COLO829 (cell line): Measurements from ENCODE around the gene STK31.
"Not testable (repeated sequence)": the region's sequence is repeated elsewhere in the genome, so short reads cannot be mapped to it uniquely, and the experiment has no call there.

Source experiments
- DNase-seq: peaks from one replicate; pipeline ENCODE4 v3.0.0; 2012; ENCODE audit warnings: low spot score

The STK31 gene

GRCh38 chr7:23802720-23803397, 92.8 kb downstream of the STK31 start:
- DNase-seq: no peak

- DNase-seq: no peak
Observed at GRCh38 chr7:23804707-23805106, 94.7 kb downstream of the STK31 start.

DNA sequence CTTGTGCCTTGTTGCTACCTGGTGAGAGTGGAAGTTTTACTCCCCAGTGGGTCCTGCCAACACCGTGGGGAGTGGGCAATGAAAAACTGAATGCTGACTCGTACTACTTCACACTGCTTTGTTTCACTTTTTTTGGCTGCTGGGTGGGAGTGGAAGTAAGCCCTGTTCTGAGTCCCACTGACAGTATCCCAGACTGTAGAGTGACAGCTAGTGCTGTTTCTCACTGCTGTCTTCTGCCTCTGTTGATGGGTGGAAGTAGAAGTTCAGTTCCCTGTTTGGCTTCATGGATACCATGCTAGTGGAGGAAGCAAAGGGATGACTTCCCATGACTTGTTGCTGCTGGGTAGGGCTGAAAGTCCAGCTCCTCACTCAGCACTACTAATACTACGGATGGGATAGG, 98.4 kb downstream of the STK31 start:
- DNase-seq: no peak

DNA sequence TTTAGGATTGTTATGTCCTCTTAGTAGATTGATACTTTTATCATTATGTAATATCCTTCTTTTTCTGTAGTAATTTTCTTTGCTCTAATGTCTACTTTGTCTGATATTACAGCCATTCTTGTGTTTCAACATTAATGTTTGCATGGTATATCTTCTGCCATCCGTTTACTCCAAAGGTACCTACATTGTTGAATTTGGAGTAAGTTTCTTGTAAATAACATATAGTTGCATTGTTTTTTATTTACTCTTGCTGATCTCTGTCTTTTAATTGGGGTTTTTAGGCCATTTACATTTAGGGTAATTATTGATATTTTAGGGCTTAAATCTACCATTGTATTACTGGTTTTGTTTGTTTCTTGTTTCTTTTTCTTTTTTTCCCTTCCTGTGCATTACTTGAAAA, 100.1 kb downstream of the STK31 start:
- DNase-seq: no peak

DNA sequence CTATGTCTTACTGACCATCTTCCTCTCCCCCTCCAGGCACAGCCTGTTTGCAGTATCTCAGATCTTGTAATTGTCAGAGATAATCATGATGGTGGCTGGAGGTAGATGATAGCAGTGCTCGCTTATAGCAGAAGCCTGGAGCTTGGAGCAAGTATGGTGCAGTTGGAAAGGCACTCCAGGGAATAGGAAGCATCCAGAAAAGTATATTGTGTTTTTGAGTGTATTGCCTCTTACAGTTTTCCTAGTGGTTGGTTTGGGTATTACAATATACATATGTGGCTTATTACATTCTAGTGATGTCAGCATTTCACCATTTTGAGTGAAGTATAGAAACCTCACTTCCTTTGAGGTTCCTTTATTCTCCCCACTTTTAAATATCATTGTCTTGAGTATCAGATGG, 101.5 kb downstream of the STK31 start:
- no peak for DNase-seq

DNA sequence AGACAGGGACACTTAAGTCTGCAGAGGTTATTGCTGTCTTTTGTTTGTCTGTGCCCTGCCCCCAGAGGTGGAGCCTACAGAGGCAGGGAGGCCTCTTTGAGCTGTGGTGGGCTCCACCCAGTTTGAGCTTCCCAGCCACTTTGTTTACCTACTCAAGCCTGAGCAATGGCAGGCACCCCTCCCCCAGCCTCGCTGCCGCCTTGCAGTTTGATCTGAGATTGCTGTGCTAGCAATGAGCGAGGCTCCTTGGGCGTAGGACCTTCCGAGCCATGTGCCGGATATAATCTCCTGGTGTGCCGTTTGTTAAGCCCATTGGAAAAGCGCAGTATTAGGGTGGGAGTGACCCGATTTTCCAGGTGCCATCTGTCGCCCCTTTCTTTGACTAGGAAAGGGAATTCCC, 118.1 kb downstream of the STK31 start:
- DNase-seq: not testable (repeated sequence)

- DNase-seq: not testable (repeated sequence)
Observed at GRCh38 chr7:23832733-23833132, 122.7 kb downstream of the STK31 start.

DNA sequence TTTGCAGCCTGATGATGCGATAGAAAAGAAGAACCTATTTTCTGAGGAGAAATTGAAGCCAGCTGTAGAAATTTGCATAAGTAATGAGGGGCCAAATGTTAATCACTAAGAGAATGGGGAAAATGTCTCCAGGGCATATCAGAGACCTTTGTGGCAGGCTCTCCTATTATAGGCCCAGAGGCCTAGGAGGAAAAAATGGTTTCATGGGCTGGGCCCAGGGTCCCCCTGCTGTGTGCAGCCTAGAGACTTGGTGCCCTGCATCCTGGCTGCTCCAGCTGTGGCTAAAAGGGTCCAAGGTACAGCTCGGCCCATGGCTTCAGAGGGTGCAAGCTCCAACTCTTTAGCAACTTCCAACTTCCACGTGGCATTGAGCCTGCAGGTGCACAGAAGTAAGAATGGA, 123.4 kb downstream of the STK31 start:
- no peak for DNase-seq

DNA sequence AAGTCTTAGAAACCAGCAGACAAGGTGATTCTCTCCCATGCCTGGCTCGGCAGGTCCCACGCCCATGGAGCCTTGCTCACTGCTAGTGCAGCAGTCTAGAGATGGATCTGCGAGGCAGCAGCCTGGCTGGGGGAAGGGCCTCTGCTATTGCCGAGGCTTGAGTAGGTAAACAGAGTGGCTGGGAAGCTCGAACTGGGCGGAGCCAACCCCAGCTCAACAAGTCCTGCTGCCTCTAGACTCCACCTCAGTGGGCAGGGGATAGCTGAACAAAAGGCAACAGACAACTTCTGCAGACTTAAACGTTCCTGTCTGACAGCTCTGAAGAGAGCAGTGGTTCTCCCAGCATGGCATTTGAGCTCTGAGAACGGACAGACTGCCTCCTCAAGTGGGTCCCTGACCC, 134.8 kb downstream of the STK31 start:
- DNase-seq: not testable (repeated sequence)

GRCh38 chr7:23852135-23852534, 142.1 kb downstream of the STK31 start:
- no peak for DNase-seq

DNA sequence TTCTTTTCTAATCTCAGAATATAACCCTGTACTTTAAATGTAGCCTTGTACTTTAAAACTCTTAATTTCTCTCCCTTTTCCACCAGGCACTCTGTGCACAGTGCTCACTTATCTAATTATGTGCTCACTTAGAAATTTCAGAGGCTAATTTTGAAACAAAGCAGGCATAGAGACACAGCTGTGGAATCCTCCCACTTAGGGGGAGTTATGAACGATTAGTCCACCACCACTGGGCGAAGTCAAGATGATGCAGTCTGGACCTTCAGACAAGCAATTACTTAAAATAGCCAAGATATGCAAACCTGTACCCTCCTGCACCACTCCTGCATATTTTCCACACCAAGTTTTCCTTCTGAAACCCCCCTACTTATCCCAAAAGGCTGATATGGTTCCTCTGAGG, 143.0 kb downstream of the STK31 start:
- DNase-seq: no peak

GRCh38 chr7:23863209-23863787, 153.3 kb downstream of the STK31 start:
- peak; percentile 14 for DNase-seq

DNA sequence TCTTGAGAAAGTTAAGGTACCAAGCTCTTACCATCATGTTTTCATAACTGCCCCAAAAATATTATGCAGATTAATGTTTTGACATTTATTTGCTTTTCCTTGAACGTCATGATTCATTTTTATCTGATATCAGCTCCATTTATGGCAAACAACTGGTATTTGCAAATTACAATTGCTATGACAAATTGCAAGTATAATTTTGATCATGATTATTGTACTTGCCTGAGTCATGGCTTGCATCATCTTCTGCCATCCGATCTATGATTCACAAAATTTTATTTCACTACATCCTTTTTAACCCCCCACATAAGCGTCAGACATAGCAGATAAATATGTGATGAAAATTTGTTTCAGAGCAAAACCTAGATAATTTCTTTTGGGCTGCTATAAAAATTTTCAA, 155.0 kb downstream of the STK31 start:
- DNase-seq: no peak

DNA sequence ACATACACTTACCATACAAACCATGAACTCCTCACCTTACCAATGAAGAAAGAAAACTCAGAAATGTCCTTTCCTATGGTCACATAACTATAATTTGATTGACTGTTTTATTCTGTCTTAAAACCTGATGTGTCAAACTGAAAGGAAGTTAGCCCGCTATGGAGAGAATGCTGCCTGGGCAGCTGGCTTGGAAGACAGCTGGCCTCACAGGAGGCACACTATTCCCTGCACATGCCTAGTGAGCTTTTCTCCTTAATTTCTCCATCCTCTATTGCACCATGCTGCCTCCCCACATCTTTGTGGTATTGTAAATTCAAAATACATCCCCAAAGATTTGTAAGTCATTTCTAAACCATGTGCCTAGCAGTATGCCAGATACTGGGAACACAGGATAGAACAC, 163.3 kb downstream of the STK31 start:
- DNase-seq: no peak

- DNase-seq: not testable (repeated sequence)
Observed at GRCh38 chr7:23876526-23876925, 166.5 kb downstream of the STK31 start.
